NCI-H2107 treated with DMSO at 0.1 percent for 48 hours (cell line): ENCODE data around the gene CTSV.
"Not testable (repeated sequence)": the region's sequence is repeated elsewhere in the genome, so short reads cannot be mapped to it uniquely, and the experiment has no call there.

Source experiments
- DNase-seq: peaks from one replicate; lab custom pipeline; 2025; ENCODE audit not compliant: unreplicated experiment; lab: John Stamatoyannopoulos, UW

Gene CTSV

GRCh38 chr9:97038611-97039513 lies at the start of gene CTSV:
CTSV (minus strand) TSS chr9:97039142; CDS start chr9:97038043, 1,099 bp downstream.
- DNase-seq, result peak; percentile 27

DNA sequence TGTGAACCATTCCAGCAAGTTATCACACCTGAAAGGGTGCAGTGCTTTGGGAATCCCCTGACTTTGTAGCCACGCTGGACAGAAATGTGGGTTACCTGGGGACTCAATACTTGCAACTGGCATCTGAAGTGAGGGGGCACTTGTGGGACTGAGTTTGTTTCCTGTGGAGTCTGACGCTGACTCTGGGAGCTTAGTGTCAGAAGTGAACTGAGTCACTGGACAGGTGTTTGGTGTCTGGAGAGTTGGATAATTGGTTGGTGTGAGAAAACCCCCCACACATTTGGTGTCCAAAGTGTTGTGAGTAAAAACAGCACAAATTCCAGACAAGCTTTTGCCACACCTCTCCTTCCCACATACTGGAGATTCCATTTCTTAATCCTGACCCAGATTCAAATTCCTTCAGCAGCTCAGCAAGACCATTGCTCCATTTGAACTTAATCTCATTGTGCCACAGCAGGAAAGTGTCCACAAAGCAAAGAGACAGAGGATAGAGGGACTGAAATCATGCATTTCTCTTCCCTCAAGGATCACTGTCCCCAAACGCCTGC lies 48.8 kb upstream of the CTSV start:
- DNase-seq, result not testable (repeated sequence)

GRCh38 chr9:97084562-97084991 lies 45.6 kb upstream of the CTSV start:
- not testable (repeated sequence) for DNase-seq

- no peak for DNase-seq
Measured at GRCh38 chr9:97078362-97078761, 39.4 kb upstream of the CTSV start.

- no peak for DNase-seq
Measured at GRCh38 chr9:97077452-97078295, 38.7 kb upstream of the CTSV start.

GRCh38 chr9:97076731-97077451 lies 37.9 kb upstream of the CTSV start:
- DNase-seq, result not testable (repeated sequence)

- no peak for DNase-seq
Measured at GRCh38 chr9:97076238-97076637, 37.3 kb upstream of the CTSV start.

DNA sequence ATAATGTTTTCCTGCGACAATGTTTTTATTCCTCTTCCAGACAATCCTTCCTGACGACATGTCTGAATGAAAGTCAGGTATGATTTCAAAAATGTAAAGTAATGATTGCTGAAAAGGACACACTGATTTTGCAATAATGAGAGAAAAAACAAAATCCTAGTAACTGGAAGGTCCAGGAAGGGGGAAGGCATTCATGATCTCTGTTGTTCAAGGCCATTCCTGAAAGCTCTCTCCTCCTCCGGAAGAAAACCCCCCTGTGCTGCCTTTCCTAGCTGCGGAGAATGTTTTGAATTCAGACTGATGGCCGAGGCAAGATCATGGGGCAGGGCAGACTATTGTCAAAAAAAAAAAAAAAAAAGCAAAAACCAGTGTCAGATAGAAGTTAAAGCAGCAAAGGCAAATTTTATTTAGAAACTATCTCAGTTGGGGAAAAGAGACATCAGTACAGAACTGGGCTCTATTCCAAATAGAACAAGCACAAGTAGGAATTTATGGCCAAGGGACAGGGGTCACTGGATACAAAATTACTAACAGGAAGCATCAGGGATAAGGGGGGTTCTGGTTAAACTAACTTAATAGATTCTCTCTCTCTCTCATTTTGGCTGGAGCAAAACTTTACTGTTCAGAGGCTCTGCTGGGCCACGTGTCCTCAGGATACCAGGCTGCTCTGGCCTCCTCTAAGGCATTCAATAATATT lies 36.5 kb upstream of the CTSV start:
- no peak for DNase-seq

DNA sequence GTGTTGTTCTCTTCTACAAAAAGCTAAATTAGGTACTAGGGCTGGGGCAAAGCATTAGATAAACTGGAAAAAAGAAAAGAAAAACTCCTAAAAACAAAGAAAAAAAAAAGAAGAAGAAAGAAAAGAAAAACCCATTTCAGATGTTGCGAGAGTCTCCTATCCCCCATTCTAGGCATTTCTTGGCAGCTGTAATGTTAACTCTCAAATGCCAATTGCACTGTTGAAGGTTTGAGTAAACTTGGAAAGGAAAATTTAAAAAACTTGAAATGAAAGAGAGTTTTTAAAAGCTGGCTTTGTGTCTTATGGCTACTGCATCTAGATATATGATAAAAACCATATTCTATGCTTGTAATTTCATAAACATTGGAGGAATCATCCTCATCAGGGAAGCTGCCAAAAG lies 34.6 kb upstream of the CTSV start:
- DNase-seq, result no peak

GRCh38 chr9:97072285-97072776 lies 33.4 kb upstream of the CTSV start:
- no peak for DNase-seq

GRCh38 chr9:97070325-97070724 lies 31.4 kb upstream of the CTSV start:
- DNase-seq, result not testable (repeated sequence)

- no peak for DNase-seq
Measured at GRCh38 chr9:97067490-97067889, 28.5 kb upstream of the CTSV start.

DNA sequence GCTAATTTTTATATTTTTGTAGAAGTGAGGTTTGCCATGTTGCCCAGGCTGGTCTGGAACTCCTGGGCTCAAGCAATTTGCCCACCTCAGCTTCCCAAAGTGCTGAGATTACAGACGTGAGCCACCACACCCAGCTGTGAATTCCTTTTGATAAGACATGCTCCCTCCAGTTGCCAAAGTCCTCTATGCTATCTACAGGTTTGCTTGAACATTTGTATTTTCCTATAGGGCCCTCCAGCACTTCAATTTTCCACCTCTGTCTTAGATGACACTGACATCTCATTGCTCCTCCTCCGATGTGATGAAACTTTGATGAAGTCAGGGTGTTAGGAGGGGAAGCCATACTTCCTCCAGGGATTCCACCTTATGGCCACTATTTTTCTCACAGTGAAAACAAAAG lies 25.2 kb upstream of the CTSV start:
- DNase-seq, result no peak

- no peak for DNase-seq
Measured at GRCh38 chr9:97060796-97061195, 21.9 kb upstream of the CTSV start.

- DNase-seq, result no peak
Measured at GRCh38 chr9:97059626-97060025, 20.7 kb upstream of the CTSV start.

- DNase-seq, result no peak
Measured at GRCh38 chr9:97057651-97058050, 18.7 kb upstream of the CTSV start.

- not testable (repeated sequence) for DNase-seq
Measured at GRCh38 chr9:97055891-97056290, 16.9 kb upstream of the CTSV start.

- no peak for DNase-seq
Measured at GRCh38 chr9:97053717-97054116, 14.8 kb upstream of the CTSV start.

DNA sequence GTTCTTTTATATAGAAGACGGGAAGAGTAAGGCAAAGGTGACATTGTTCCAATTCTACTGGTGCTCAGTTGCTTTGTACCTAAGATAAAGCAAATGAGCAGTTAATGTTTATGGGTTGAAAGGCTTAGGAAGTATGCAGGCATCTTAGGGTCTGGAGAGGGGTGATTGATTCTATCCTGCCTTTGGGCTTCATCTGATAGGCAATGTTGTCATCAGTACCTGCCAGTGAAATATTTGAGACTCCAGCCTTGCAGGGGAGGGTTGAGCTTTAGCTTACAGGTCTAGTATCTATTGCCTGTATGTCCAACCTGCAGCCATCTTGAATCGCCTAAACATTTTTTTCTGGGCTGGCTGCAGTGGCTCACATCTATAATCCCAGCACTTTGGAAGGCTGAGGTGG lies 13.8 kb upstream of the CTSV start:
- DNase-seq, result no peak

DNA sequence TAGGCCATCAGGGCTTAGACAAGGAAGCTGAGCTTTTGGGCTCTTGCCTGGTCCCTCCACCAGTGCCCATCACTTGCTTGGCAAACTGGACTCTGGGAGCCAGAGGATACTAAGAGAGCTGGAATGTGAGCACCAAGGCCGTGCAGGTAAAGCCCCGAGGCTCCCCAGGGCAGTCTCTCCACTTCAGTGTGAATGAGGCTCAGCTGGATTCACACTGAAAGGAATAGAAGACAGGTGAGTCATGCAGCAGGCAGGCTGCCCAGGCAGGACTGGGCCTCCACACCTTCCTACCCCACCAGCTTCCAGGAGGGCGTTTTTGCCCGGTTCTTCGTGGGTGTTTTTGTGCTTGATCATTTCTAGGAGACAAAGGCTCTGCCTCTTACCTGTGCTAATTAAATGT lies 7.3 kb upstream of the CTSV start:
- no peak for DNase-seq
